Measurements from ENCODE around the gene TTYH1. TPM values are rescaled to one million over a fixed set of nuclear protein-coding genes. Genes with fewer than 3 reads are reported as not detected.

TTYH1 gene
- total RNA-seq, 1 donor: not detected

GRCh38 chr19:54454781-54455675 lies 39.8 kb downstream of the TTYH1 start:
- Histone ChIP-seq H4K20me1 (ENCODE audit: insufficient read depth, low read length) (peaks cover 89% of the 10 kb centered on the region), H3K36me3 (ENCODE audit: insufficient read depth, low read length) (peaks cover 83% of the 10 kb centered on the region)

GRCh38 chr19:54455786-54456422 lies 40.6 kb downstream of the TTYH1 start:
- Histone ChIP-seq H3K79me2 (ENCODE audit: insufficient read depth, low read length) (peaks cover 93% of the 10 kb centered on the region), H3K27ac (ENCODE audit: low read depth, low read length) (no peak overlapping the region), H3K4me3 (ENCODE audit: insufficient read depth, low read length) (no peak overlapping the region), H3K9me3 (ENCODE audit: low read depth, low read length) (no peaks in the 10 kb centered on the region), H3K27me3 (ENCODE audit: insufficient read depth, low read length) (no peaks in the 10 kb centered on the region), H4K20me1 (ENCODE audit: insufficient read depth, low read length) (peaks cover 83% of the 10 kb centered on the region), H2AFZ (ENCODE audit: low read length) (no peak overlapping the region), H3K36me3 (ENCODE audit: insufficient read depth, low read length) (peaks cover 86% of the 10 kb centered on the region), H3K4me1 (ENCODE audit: insufficient read depth, low read length) (peaks cover 11% of the 10 kb centered on the region), H3K4me2 (ENCODE audit: insufficient read depth, low read length) (no peak overlapping the region)
- DNase-seq (ENCODE audit: insufficient read length, low spot score, missing footprints): peak; percentile 63
- TF ChIP-seq CTCF (IDR thresholded peaks at IDR 0.05; ENCODE audit: extremely low read depth, low read depth, low read length): no peak

More at GRCh38 chr19:54454781-54455675, 39.8 kb downstream of the TTYH1 start:
- Histone ChIP-seq H3K27ac (ENCODE audit: low read depth, low read length) (no peak overlapping the region), H2AFZ (ENCODE audit: low read length) (no peak overlapping the region), H3K9me3 (ENCODE audit: low read depth, low read length) (no peaks in the 10 kb centered on the region), H3K4me3 (ENCODE audit: insufficient read depth, low read length) (no peak overlapping the region), H3K27me3 (ENCODE audit: insufficient read depth, low read length) (no peaks in the 10 kb centered on the region), H3K4me1 (ENCODE audit: insufficient read depth, low read length) (peaks cover 18% of the 10 kb centered on the region), H3K4me2 (ENCODE audit: insufficient read depth, low read length) (no peak overlapping the region), H3K79me2 (ENCODE audit: insufficient read depth, low read length) (peaks cover 96% of the 10 kb centered on the region)
- TF ChIP-seq CTCF (IDR thresholded peaks at IDR 0.05; ENCODE audit: extremely low read depth, low read depth, low read length): no peak
- DNase-seq (ENCODE audit: insufficient read length, low spot score, missing footprints): peak; percentile 70

- peaks cover 91% of the 10 kb centered on the region for H3K79me2 ChIP-seq (ENCODE audit: insufficient read depth, low read length)
- no peaks in the 10 kb centered on the region for H3K9me3 ChIP-seq (ENCODE audit: low read depth, low read length)
- peaks cover 89% of the 10 kb centered on the region for H3K36me3 ChIP-seq (ENCODE audit: insufficient read depth, low read length)
- H3K27ac ChIP-seq (ENCODE audit: low read depth, low read length): no peak overlapping the region
- no peak for TF ChIP-seq CTCF (IDR thresholded peaks at IDR 0.05; ENCODE audit: extremely low read depth, low read depth, low read length)
- no peak overlapping the region for H2AFZ ChIP-seq (ENCODE audit: low read length)
- peak; percentile 58 for DNase-seq (ENCODE audit: insufficient read length, low spot score, missing footprints)
- peaks cover 3% of the 10 kb centered on the region for H3K4me1 ChIP-seq (ENCODE audit: insufficient read depth, low read length)
- H3K4me3 ChIP-seq (ENCODE audit: insufficient read depth, low read length): no peak overlapping the region
- no peaks in the 10 kb centered on the region for H3K27me3 ChIP-seq (ENCODE audit: insufficient read depth, low read length)
- H3K4me2 ChIP-seq (ENCODE audit: insufficient read depth, low read length): no peak overlapping the region
- peaks cover 75% of the 10 kb centered on the region for H4K20me1 ChIP-seq (ENCODE audit: insufficient read depth, low read length)
Observed at GRCh38 chr19:54456423-54457373, 41.4 kb downstream of the TTYH1 start.
